CD14-positive monocyte (primary cell): Measurements from ENCODE around the gene CHAT. TPM values are rescaled to one million over a fixed set of nuclear protein-coding genes. Genes with fewer than 3 reads are reported as not detected.

Source experiments
- DNase-seq, 3 donors: peaks; one replicate each; pipeline ENCODE4 v3.0.0-alpha.2; 2011 to 2022
- H2AFZ ChIP-seq: 2 replicates; pipeline ENCODE4 v1.6.0; 2012; ENCODE audit warnings: mild to moderate bottlenecking, low read depth, low read length, inconsistent platforms; ENCODE audit not compliant: insufficient read depth, poor library complexity, severe bottlenecking
- H3K27ac ChIP-seq, 2 donors: 1 replicate in 1 of 2; 2 replicates in 1 of 2; pipeline ENCODE4 v1.5.1; 2012 to 2013; ENCODE audit warnings: low read length in 2 of 2, control low read depth in 1 of 2, inconsistent platforms in 1 of 2, low read depth in 1 of 2, mild to moderate bottlenecking in 1 of 2
- H3K27me3 ChIP-seq, 2 donors: one replicate each; pipeline versions ENCODE4 v1.6.0 to v1.6.1; 2011 to 2013; ENCODE audit warnings: low read length in 2 of 2; ENCODE audit not compliant: control insufficient read depth in 2 of 2, insufficient read depth in 2 of 2
- H3K36me3 ChIP-seq, 2 donors: replicated peaks in 1 of 2; 1 replicate in 1 of 2; 2 replicates in 1 of 2; pipeline versions ENCODE4 v1.5.1 to v1.6.1; 2012 to 2013; ENCODE audit warnings: low read length in 2 of 2, control low read depth in 1 of 2, inconsistent platforms in 1 of 2, mild to moderate bottlenecking in 1 of 2; ENCODE audit not compliant: insufficient read depth in 2 of 2, control insufficient read depth in 1 of 2
- H3K4me1 ChIP-seq, 2 donors: 1 replicate in 1 of 2; 2 replicates in 1 of 2; pipeline versions ENCODE4 v1.5.1 to v1.6.1; 2012 to 2013; ENCODE audit warnings: low read length in 2 of 2, control low read depth in 1 of 2, inconsistent platforms in 1 of 2, mild to moderate bottlenecking in 1 of 2, moderate library complexity in 1 of 2; ENCODE audit not compliant: insufficient read depth in 2 of 2, control insufficient read depth in 1 of 2
- H3K4me2 ChIP-seq: replicated peaks from 2 replicates; pipeline ENCODE3; 2012; ENCODE audit warnings: low read length, moderate library complexity, mild to moderate bottlenecking; ENCODE audit not compliant: poor library complexity, severe bottlenecking; ENCODE audit errors: extremely low read depth
- H3K4me3 ChIP-seq, 3 experiments: fragments of 200-600 bp in 1 of 3; sonication (generic) in 1 of 3; replicated peaks in 1 of 3; 1 replicate in 2 of 3; 2 replicates in 1 of 3; pipeline ENCODE4 v1.5.1; 2011 to 2013; ENCODE audit warnings: low read length in 3 of 3, mild to moderate bottlenecking in 3 of 3, control low read depth in 2 of 3, low read depth in 2 of 3, inconsistent platforms in 1 of 3, moderate library complexity in 1 of 3
- H3K79me2 ChIP-seq: 2 replicates; pipeline ENCODE4 v1.6.0; 2012; ENCODE audit warnings: mild to moderate bottlenecking, control low read depth, inconsistent platforms, low read length, moderate library complexity; ENCODE audit not compliant: insufficient read depth
- H3K9ac ChIP-seq: 2 replicates; pipeline ENCODE4 v1.6.0; 2017; ENCODE audit warnings: low read length, mild to moderate bottlenecking; ENCODE audit not compliant: insufficient read depth, poor library complexity, severe bottlenecking
- H3K9me3 ChIP-seq, 2 donors: replicated peaks in 1 of 2; 1 replicate in 1 of 2; 2 replicates in 1 of 2; pipeline versions ENCODE4 v1.5.1 to v1.6.1; 2012 to 2013; ENCODE audit warnings: low read length in 2 of 2, control low read depth in 1 of 2; ENCODE audit not compliant: control insufficient read depth in 1 of 2, insufficient read depth in 1 of 2
- H4K20me1 ChIP-seq: 2 replicates; pipeline ENCODE4 v1.6.0; 2012; ENCODE audit warnings: mild to moderate bottlenecking, low read length, control low read depth, moderate library complexity; ENCODE audit not compliant: insufficient read depth
- H3K27ac Mint-ChIP-seq, 7 donors: one replicate each; pipeline ENCODE4 v1.8.0; 2020; ENCODE audit warnings: mild to moderate bottlenecking in 7 of 7, mixed read lengths in 7 of 7, moderate library complexity in 6 of 7, inconsistent platforms in 2 of 7
- H3K27me3 Mint-ChIP-seq, 3 donors: one replicate each; pipeline ENCODE4 v1.8.0; 2021 to 2022; ENCODE audit warnings: low read depth in 3 of 3, mild to moderate bottlenecking in 3 of 3, mixed read lengths in 3 of 3, moderate library complexity in 3 of 3, inconsistent platforms in 1 of 3
- H3K36me3 Mint-ChIP-seq, 2 donors: one replicate each; pipeline ENCODE4 v1.8.0; 2020; ENCODE audit warnings: mixed read lengths in 2 of 2, inconsistent platforms in 1 of 2, mild to moderate bottlenecking in 1 of 2
- H3K4me1 Mint-ChIP-seq: one replicate; pipeline ENCODE4 v1.8.0; 2020; ENCODE audit warnings: mild to moderate bottlenecking, mixed read lengths
- H3K4me3 Mint-ChIP-seq, 2 donors: one replicate each; pipeline ENCODE4 v1.8.0; 2020; ENCODE audit warnings: mild to moderate bottlenecking in 2 of 2, mixed read lengths in 2 of 2, moderate library complexity in 1 of 2
- H3K9me3 Mint-ChIP-seq, 7 donors: one replicate each; pipeline ENCODE4 v1.8.0; 2020 to 2022; ENCODE audit warnings: mixed read lengths in 7 of 7, mild to moderate bottlenecking in 6 of 7, moderate library complexity in 6 of 7, inconsistent platforms in 2 of 7
- CTCF ChIP-seq: fragments of 200-600 bp; IDR thresholded peaks from one replicate; pipeline ENCODE4 v1.8.0; 2022; ENCODE audit warnings: antibody characterized with exemption, mild to moderate bottlenecking
- WGBS: methylation state at CpG from one replicate; pipeline ENCODE4 v1.1.5; 2013; ENCODE audit warnings: missing lambda C conversion rate; ENCODE audit not compliant: insufficient coverage; 5-methylcytosine and 5-hydroxymethylcytosine counted together
- intact Hi-C, 2 donors: fragments of 100-400 bp; cut with micrococcal nuclease; formaldehyde crosslinking; loops; one replicate each; pipeline versions ENCODE4 v1.15.0 to v1.15.1; 2023
- polyA plus RNA-seq, 3 donors: library from polyadenylated mRNA; depleted of rRNA in 1 of 3; unstranded in 2 of 3; stranded (reverse) in 1 of 3; fragments of 300-500 nt in 2 of 3; fragments of >200 nt in 1 of 3; fragmentation: Illumina TruSeq in 2 of 3; gene quantifications; 1 replicate in 2 of 3; 2 replicates in 1 of 3; pipeline ENCODE4 v1.2.3, GENCODE V29; 2012 to 2021

CHAT gene
- polyA plus RNA-seq, 3 donors = not detected

- Mint-ChIP-seq H3K27me3 (peaks cover 10 to 24% (median 18%) of the 10 kb centered on the region in 3 donors), H3K9me3 (peaks cover 0 to 10% (median 2%) of the 10 kb centered on the region in 7 donors), H3K4me1 (no peaks in the 10 kb centered on the region), H3K36me3 (no peaks in the 10 kb centered on the region), H3K4me3 (peak overlapping the region in 1 of 2 donors; percentile 21), H3K27ac (peak overlapping the region in 1 of 7 donors; percentile 71)
- WGBS = 87% methylated on average over 7 of the region's 7 CpGs
- Histone ChIP-seq H4K20me1 (no peaks in the 10 kb centered on the region), H3K27ac (no peak overlapping the region), H3K79me2 (no peaks in the 10 kb centered on the region), H3K4me3 (no peak overlapping the region), H3K4me1 (no peaks in the 10 kb centered on the region), H3K36me3 (no peaks in the 10 kb centered on the region), H3K4me2 (no peak overlapping the region), H3K9me3 (no peaks in the 10 kb centered on the region), H3K27me3 (peaks cover 8 to 25% of the 10 kb centered on the region in 2 donors), H2AFZ (no peak overlapping the region), H3K9ac (no peak overlapping the region)
- TF ChIP-seq CTCF = no peak
- no peak for DNase-seq
- intact Hi-C loops = no loop called here
Observed at GRCh38 chr10:49696311-49696710, 82.5 kb downstream of the CHAT start.

DNA sequence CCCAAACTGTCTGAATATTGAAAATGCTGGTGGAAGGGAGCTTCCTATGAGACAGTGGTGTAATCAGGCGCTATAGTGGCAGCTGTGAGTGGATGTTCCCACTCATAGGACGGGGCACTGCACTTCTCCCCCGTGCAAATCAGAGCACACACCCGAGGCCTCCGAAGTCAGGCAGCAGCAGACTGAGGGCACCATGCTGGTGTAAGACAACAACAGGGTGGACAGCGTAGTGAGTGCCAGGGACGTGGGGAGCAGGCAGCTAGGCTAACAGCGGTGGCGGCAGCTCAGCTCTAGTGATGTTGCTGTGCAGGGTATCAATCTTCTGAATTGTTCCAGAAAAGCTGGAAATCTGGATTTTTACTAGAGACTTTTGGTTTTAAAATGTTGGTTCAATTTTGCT, 84.8 kb downstream of the CHAT start:
- no peak overlapping the region for H3K27ac ChIP-seq
- no peak overlapping the region for H3K4me3 ChIP-seq
- H3K27me3 ChIP-seq = peaks cover 0 to 3% of the 10 kb centered on the region in 2 donors
- no peak for TF ChIP-seq CTCF
- H3K4me1 ChIP-seq = no peaks in the 10 kb centered on the region
- H3K9me3 Mint-ChIP-seq = peaks cover 0 to 9% (median 4%) of the 10 kb centered on the region in 7 donors
- peak overlapping the region in 1 of 2 donors; percentile 40 for H3K4me3 Mint-ChIP-seq
- peak overlapping the region in 1 of 7 donors; percentile 3 for H3K27ac Mint-ChIP-seq
- no peak for DNase-seq
- H3K79me2 ChIP-seq = no peaks in the 10 kb centered on the region
- H3K9ac ChIP-seq = no peak overlapping the region
- H3K27me3 Mint-ChIP-seq = peaks cover 6 to 14% (median 9%) of the 10 kb centered on the region in 3 donors
- peaks cover 0 to 3% of the 10 kb centered on the region in 2 donors for H3K9me3 ChIP-seq
- intact Hi-C loops = no loop called here
- no peaks in the 10 kb centered on the region for H4K20me1 ChIP-seq
- no peaks in the 10 kb centered on the region for H3K4me1 Mint-ChIP-seq
- H2AFZ ChIP-seq = no peak overlapping the region
- no peak overlapping the region for H3K4me2 ChIP-seq
- no peaks in the 10 kb centered on the region for H3K36me3 Mint-ChIP-seq
- no peaks in the 10 kb centered on the region for H3K36me3 ChIP-seq
- 79% methylated on average over 8 of the region's 9 CpGs for WGBS
